AG10803 (cell line): ENCODE results near the gene HSPBP1.
"Not testable (repeated sequence)": the region's sequence is repeated elsewhere in the genome, so short reads cannot be mapped to it uniquely, and the experiment has no call there.

Experiments
- DNase-seq: peaks from one replicate; pipeline ENCODE4 v3.0.0; 2010; ENCODE audit warnings: low read depth
- H3K4me3 ChIP-seq: 2 replicates; pipeline ENCODE4 v1.5.1; 2011; ENCODE audit warnings: mild to moderate bottlenecking, low read length, control low read depth
- TF ChIP-seq, protein P1 (sequence below): conservative IDR thresholded peaks from 2 replicates; pipeline ENCODE4 v1.5.1; 2011; ENCODE audit warnings: mild to moderate bottlenecking, low read length, control low read depth, inconsistent platforms

HSPBP1 gene

GRCh38 chr19:55227241-55228014 is 52.5 kb downstream of the HSPBP1 start:
- TF ChIP-seq, protein P1, sequence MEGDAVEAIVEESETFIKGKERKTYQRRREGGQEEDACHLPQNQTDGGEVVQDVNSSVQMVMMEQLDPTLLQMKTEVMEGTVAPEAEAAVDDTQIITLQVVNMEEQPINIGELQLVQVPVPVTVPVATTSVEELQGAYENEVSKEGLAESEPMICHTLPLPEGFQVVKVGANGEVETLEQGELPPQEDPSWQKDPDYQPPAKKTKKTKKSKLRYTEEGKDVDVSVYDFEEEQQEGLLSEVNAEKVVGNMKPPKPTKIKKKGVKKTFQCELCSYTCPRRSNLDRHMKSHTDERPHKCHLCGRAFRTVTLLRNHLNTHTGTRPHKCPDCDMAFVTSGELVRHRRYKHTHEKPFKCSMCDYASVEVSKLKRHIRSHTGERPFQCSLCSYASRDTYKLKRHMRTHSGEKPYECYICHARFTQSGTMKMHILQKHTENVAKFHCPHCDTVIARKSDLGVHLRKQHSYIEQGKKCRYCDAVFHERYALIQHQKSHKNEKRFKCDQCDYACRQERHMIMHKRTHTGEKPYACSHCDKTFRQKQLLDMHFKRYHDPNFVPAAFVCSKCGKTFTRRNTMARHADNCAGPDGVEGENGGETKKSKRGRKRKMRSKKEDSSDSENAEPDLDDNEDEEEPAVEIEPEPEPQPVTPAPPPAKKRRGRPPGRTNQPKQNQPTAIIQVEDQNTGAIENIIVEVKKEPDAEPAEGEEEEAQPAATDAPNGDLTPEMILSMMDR = no peak
- DNase-seq = no peak

GRCh38 chr19:55226788-55227187 is 53.1 kb downstream of the HSPBP1 start:
- no peak for DNase-seq
- TF ChIP-seq, protein P1 = no peak
- H3K4me3 ChIP-seq = no peak overlapping the region

More at GRCh38 chr19:55227241-55228014, 52.5 kb downstream of the HSPBP1 start:
- no peak overlapping the region for H3K4me3 ChIP-seq

DNA sequence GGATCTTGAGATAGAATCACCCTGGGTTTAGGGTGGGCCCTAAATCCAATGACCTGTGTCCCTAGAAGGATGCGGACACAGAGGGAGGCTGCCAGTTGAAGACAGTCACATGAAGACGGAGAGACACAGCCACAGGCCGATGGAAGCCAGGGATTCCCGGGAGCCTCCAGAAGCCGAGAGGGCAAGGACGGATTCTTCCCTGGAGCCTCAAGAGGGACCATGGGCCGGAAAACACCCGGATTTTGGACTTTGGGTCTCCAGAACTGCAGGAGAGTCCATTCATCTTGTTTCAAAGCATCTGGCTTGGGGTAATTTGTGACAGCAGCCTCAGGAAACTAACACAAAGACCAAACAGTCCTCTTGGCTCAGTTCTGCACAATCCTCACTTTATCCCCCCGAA is 53.6 kb downstream of the HSPBP1 start:
- TF ChIP-seq, protein P1 = no peak
- DNase-seq = no peak
- H3K4me3 ChIP-seq = no peak overlapping the region

- DNase-seq = no peak
- TF ChIP-seq, protein P1 = no peak
- H3K4me3 ChIP-seq = no peak overlapping the region
Measured at GRCh38 chr19:55225415-55225958, 54.4 kb downstream of the HSPBP1 start.

DNA sequence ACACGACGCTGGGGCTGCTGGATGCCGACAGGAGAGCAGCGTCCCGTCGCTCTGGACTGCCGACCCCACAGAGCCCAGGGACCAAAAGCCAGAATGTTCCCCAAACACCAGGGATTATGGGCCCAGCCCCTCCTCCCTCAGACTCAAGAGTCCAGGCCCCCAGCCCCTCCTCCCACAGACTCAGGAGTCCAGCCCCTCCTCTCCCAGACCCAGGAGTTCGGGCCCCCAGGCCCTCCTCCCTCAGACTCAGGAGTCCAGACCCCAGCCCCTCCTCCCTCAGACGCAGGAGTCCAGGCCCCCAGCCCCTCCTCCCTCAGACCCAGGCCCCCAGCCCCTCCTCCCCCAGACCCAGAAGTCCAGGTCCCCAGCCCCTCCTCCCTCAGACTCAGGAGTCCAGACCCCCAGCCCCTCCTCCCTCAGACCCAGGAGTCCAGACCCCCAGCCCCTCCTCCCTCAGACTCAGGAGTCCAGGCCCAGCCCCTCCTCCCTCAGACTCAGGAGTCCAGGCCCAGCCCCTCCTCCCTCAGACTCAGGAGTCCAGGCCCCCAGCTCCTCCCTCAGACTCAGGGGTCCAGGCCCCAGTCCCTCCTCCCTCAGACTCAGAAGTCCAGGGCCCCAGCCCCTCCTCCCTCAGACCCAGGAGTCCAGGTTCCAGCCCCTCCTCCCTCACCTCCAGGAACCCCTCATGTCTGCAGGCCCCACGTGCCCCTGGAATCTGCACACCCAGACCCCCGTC is 55.1 kb downstream of the HSPBP1 start:
- not testable (repeated sequence) for DNase-seq

DNA sequence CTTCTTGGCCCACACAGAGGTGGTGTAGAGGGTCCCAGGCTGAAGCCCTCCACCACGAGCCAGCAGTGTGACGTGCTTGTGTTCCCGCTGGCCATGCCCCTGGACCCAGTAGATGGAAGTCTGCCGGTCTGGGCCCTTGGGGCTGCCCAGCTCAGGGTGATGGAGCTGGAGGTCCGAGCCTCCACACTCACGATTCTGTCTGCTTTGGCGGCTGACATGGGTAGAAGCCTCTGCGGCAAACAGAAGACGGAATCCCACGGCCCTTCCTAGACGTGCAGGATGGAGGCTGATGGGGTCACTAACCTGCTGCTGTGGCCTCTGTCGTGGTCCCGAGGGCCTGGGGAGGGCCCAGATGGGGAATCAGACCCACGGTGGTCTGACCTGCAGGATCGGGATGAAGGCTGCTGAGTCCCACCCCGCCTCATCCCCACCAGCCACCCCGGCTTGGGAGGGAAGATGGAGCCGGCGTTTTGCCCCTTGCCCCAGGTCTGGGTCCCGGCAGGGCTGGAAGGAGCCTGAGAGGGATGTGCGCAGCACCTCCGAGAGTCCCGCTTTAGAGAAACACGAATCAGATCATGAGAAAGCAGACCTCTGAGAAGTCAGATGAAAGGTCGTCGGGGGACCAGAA is 55.8 kb downstream of the HSPBP1 start:
- H3K4me3 ChIP-seq = no peak overlapping the region
- TF ChIP-seq, protein P1 = no peak
- no peak for DNase-seq

More for the DNA sequence above, 55.1 kb downstream of the HSPBP1 start:
- not testable (repeated sequence) for H3K4me3 ChIP-seq

GRCh38 chr19:55223291-55224037 is 56.4 kb downstream of the HSPBP1 start:
- DNase-seq = no peak
- no peak overlapping the region for H3K4me3 ChIP-seq
- TF ChIP-seq, protein P1 = no peak
